ENCODE measurements around the gene BMAL2.

The BMAL2 gene

GRCh38 chr12:27305673-27306456, 26.8 kb upstream of the BMAL2 start:
- H3K27me3 ChIP-seq: no peaks in the 10 kb centered on the region
- H3K36me3 ChIP-seq: peaks cover 29 to 47% (median 39%) of the 10 kb centered on the region in 3 donors
- H3K27ac ChIP-seq: peak overlapping the region; percentile 51 to 57
- DNase-seq: no peak
- TF ChIP-seq, protein P1, sequence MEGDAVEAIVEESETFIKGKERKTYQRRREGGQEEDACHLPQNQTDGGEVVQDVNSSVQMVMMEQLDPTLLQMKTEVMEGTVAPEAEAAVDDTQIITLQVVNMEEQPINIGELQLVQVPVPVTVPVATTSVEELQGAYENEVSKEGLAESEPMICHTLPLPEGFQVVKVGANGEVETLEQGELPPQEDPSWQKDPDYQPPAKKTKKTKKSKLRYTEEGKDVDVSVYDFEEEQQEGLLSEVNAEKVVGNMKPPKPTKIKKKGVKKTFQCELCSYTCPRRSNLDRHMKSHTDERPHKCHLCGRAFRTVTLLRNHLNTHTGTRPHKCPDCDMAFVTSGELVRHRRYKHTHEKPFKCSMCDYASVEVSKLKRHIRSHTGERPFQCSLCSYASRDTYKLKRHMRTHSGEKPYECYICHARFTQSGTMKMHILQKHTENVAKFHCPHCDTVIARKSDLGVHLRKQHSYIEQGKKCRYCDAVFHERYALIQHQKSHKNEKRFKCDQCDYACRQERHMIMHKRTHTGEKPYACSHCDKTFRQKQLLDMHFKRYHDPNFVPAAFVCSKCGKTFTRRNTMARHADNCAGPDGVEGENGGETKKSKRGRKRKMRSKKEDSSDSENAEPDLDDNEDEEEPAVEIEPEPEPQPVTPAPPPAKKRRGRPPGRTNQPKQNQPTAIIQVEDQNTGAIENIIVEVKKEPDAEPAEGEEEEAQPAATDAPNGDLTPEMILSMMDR (IDR thresholded peaks at IDR 0.05): peak; percentile 49 to 64
- H3K4me3 ChIP-seq: no peak overlapping the region
- intact Hi-C loops (cut with DNase I; ENCODE audit: low total_unique reads): loop anchor here (5.0 to 10.0 kb wide), 2 partner anchors 61 to 284 kb away; partner anchors contain the start of genes MED21 and STK38L
- H3K4me1 ChIP-seq: peaks cover 0 to 54% (median 7%) of the 10 kb centered on the region in 4 donors
- no peaks in the 10 kb centered on the region for H3K9me3 ChIP-seq

- Histone ChIP-seq H3K27me3 (no peaks in the 10 kb centered on the region), H3K27ac (no peak overlapping the region), H3K4me1 (peaks cover 0 to 24% (median 2%) of the 10 kb centered on the region in 4 donors), H3K36me3 (peaks cover 58 to 62% (median 59%) of the 10 kb centered on the region in 3 donors), H3K9me3 (no peaks in the 10 kb centered on the region), H3K4me3 (no peak overlapping the region)
- no peak for DNase-seq
- TF ChIP-seq, protein P1 (IDR thresholded peaks at IDR 0.05): no peak
- intact Hi-C loops (cut with DNase I; ENCODE audit: low total_unique reads): loop anchor here (5.0 to 10.0 kb wide), 2 partner anchors 65 to 287 kb away; partner anchors contain the start of genes MED21 and STK38L
Measured at GRCh38 chr12:27309293-27309994, 23.2 kb upstream of the BMAL2 start.

DNA sequence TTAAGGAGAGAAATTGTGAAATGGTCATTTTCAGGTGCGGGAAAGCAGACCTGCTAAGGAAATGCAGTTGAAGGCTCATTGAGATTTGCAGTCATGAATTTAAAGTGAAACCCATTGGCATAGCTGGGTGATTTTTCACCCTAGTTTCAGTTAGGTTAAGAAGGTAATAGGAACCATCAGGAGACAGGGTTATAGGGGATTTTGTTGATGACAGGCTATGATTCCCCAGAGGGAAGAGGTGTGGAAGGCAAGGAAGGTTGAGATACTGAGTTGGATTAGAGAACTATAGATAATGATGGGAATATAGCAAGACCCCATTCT, 22.7 kb upstream of the BMAL2 start:
- no peak overlapping the region for H3K4me3 ChIP-seq
- H3K27ac ChIP-seq: no peak overlapping the region
- DNase-seq: no peak
- intact Hi-C loops (cut with DNase I; ENCODE audit: low total_unique reads): loop anchor here (5.0 to 10.0 kb wide), 3 partner anchors 65 to 375 kb away; partner anchors contain the start of genes FGFR1OP2, INTS13, MED21 and STK38L
- no peaks in the 10 kb centered on the region for H3K27me3 ChIP-seq
- H3K36me3 ChIP-seq: peaks cover 60 to 66% (median 64%) of the 10 kb centered on the region in 3 donors
- no peaks in the 10 kb centered on the region for H3K9me3 ChIP-seq
- peaks cover 0 to 22% (median 2%) of the 10 kb centered on the region in 4 donors for H3K4me1 ChIP-seq
- TF ChIP-seq, protein P1 (IDR thresholded peaks at IDR 0.05): no peak

- no peak for DNase-seq
- no peak overlapping the region for H3K4me3 ChIP-seq
- intact Hi-C loops (cut with DNase I; ENCODE audit: low total_unique reads): loop anchor here (10.0 kb wide), 1 partner anchor 382 kb away; the partner anchor contains the start of genes FGFR1OP2 and INTS13
- H3K27ac ChIP-seq: no peak overlapping the region
- peaks cover 89 to 96% (median 94%) of the 10 kb centered on the region in 3 donors for H3K36me3 ChIP-seq
- no peaks in the 10 kb centered on the region for H3K4me1 ChIP-seq
- TF ChIP-seq, protein P1 (IDR thresholded peaks at IDR 0.05): no peak
- H3K27me3 ChIP-seq: no peaks in the 10 kb centered on the region
- H3K9me3 ChIP-seq: no peaks in the 10 kb centered on the region
Measured at GRCh38 chr12:27316947-27317346, 15.7 kb upstream of the BMAL2 start.

- Histone ChIP-seq H3K27ac (no peak overlapping the region), H3K9me3 (no peaks in the 10 kb centered on the region), H3K27me3 (no peaks in the 10 kb centered on the region), H3K36me3 (peaks cover 80 to 90% (median 87%) of the 10 kb centered on the region in 3 donors), H3K4me3 (no peak overlapping the region), H3K4me1 (peaks cover 0 to 6% (median 0%) of the 10 kb centered on the region in 4 donors)
- DNase-seq: no peak
- TF ChIP-seq, protein P1 (IDR thresholded peaks at IDR 0.05): no peak
- intact Hi-C loops (cut with DNase I; ENCODE audit: low total_unique reads): loop anchor here (10.0 kb wide), 1 partner anchor 385 kb away; the partner anchor contains the start of genes FGFR1OP2 and INTS13
Measured at GRCh38 chr12:27319409-27319808, 13.2 kb upstream of the BMAL2 start.
